Effector memory CD4-positive, alpha-beta T cell (primary cell): ENCODE results near the gene ANKK1.

Experiments
- DNase-seq, 3 donors: peaks; one replicate each; pipeline ENCODE4 v3.0.0-alpha.2; 2020
- H3K27ac ChIP-seq: 2 replicates; pipeline ENCODE4 v1.7.0; 2013; ENCODE audit warnings: mild to moderate bottlenecking, low read length, moderate library complexity; ENCODE audit not compliant: insufficient read depth, poor library complexity, severe bottlenecking
- H3K27me3 ChIP-seq: replicated peaks from 2 replicates; pipeline ENCODE4 v1.7.0; 2013; ENCODE audit warnings: mild to moderate bottlenecking, low read length; ENCODE audit not compliant: insufficient read depth, control insufficient read depth, poor library complexity, severe bottlenecking
- H3K36me3 ChIP-seq: 2 replicates; pipeline ENCODE4 v1.7.0; 2013; ENCODE audit warnings: mild to moderate bottlenecking, low read length, moderate library complexity; ENCODE audit not compliant: control insufficient read depth, insufficient read depth
- H3K4me1 ChIP-seq: 2 replicates; pipeline ENCODE4 v1.7.0; 2013; ENCODE audit warnings: low read length, mild to moderate bottlenecking; ENCODE audit not compliant: control insufficient read depth, insufficient read depth, poor library complexity, severe bottlenecking
- H3K4me3 ChIP-seq: 2 replicates; pipeline ENCODE4 v1.7.0; 2013; ENCODE audit warnings: low read length, low read depth, mild to moderate bottlenecking; ENCODE audit not compliant: insufficient read depth, poor library complexity, severe bottlenecking
- H3K9me3 ChIP-seq: 2 replicates; pipeline ENCODE4 v1.7.0; 2013; ENCODE audit warnings: mild to moderate bottlenecking, low read length, moderate library complexity; ENCODE audit not compliant: control insufficient read depth

The ANKK1 gene

GRCh38 chr11:113447621-113448315 is 60.2 kb downstream of the ANKK1 start:
- Histone ChIP-seq H3K27ac (peak overlapping the region; percentile 11), H3K4me1 (no peaks in the 10 kb centered on the region), H3K36me3 (no peaks in the 10 kb centered on the region), H3K9me3 (no peaks in the 10 kb centered on the region), H3K27me3 (no peaks in the 10 kb centered on the region), H3K4me3 (no peak overlapping the region)
- DNase-seq, result no peak

DNA sequence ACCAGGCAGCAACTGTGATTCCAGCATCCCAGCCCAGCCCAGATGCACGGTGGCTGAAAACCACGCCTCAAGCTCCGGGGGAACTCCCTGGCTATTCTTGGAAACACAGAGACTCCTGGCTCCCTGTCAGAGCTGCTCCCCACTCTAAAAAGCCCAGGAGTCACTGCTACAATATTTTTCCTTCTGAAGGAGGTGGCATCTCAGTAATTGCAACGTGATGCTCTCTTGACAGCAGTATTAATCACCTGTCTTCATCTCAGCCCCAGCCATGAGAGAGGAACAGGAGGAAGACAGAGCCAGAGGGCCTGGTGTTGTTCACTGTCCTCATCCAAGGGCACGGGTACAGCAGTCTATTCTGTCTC is 60.7 kb downstream of the ANKK1 start:
- no peaks in the 10 kb centered on the region for H3K4me1 ChIP-seq
- DNase-seq, result no peak

GRCh38 chr11:113449743-113450142 is 62.2 kb downstream of the ANKK1 start:
- H3K9me3 ChIP-seq, result no peaks in the 10 kb centered on the region
- H3K36me3 ChIP-seq, result no peaks in the 10 kb centered on the region
- peaks cover 2% of the 10 kb centered on the region for H3K27me3 ChIP-seq
- DNase-seq, result no peak
- no peak overlapping the region for H3K4me3 ChIP-seq
- H3K4me1 ChIP-seq, result no peaks in the 10 kb centered on the region
- no peak overlapping the region for H3K27ac ChIP-seq

More for the DNA sequence above, 60.7 kb downstream of the ANKK1 start:
- no peaks in the 10 kb centered on the region for H3K36me3 ChIP-seq
- H3K27ac ChIP-seq, result no peak overlapping the region
- H3K4me3 ChIP-seq, result no peak overlapping the region
- no peaks in the 10 kb centered on the region for H3K9me3 ChIP-seq
- H3K27me3 ChIP-seq, result no peaks in the 10 kb centered on the region
